ENCODE data around the gene AGK. TPM values are rescaled to one million over a fixed set of nuclear protein-coding genes. Genes with fewer than 3 reads are reported as not detected.

Gene AGK
- total and polyA plus RNA-seq, 2 of the 8 experiments (the other 6 are each of a cell fraction or from before 2014, with no cell fraction given): 25.8 to 34.0 TPM

DNA sequence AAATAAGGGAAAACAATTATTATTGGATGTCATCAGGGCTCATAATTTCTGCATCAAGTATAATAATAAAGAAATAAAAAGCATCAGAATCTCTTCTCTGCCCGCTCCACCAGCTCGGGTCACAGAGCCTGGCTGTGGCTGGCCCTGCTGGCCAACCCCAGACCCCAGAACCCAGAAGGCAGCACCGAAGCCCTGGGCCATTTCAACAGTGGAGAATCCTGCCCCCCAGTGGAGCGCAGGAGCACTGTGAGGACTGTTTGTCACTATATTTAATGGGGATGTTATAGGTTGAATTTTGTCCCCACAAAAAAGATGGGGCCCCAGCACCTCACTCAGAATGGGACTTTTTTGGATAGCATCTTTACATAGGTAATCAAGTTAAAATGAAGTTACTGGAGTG lies 123.5 kb downstream of the AGK start (continued):
- TF ChIP-seq BACH1 (IDR thresholded peaks at IDR 0.05; ENCODE audit: low read length): no peak
